M059J (cell line): ENCODE measurements around the gene SH3RF3. TPM values are rescaled to one million over a fixed set of nuclear protein-coding genes. Genes with fewer than 3 reads are reported as not detected.

Experiments
- DNase-seq: peaks from one replicate; pipeline ENCODE4 v3.0.0-alpha.2; 2012; ENCODE audit warnings: low read depth
- total RNA-seq: library from RNA; depleted of rRNA; stranded (reverse); fragments of >200 nt; shearing (Covaris generic); gene quantifications from 2 replicates; pipeline ENCODE4 v1.2.3, GENCODE V29; 2014

SH3RF3 gene
- total RNA-seq, 1 experiment from 2014 or later, result 2.5 TPM

GRCh38 chr2:109434351-109434750 is 305.3 kb downstream of the SH3RF3 start:
- no peak for DNase-seq

GRCh38 chr2:109435066-109435690 is 306.2 kb downstream of the SH3RF3 start:
- no peak for DNase-seq

GRCh38 chr2:109435901-109436598 is 307.0 kb downstream of the SH3RF3 start:
- no peak for DNase-seq

GRCh38 chr2:109436610-109437225 is 307.7 kb downstream of the SH3RF3 start:
- no peak for DNase-seq

- DNase-seq, result no peak
Measured at GRCh38 chr2:109437325-109438090, 308.5 kb downstream of the SH3RF3 start.

GRCh38 chr2:109438146-109438545 is 309.1 kb downstream of the SH3RF3 start:
- DNase-seq, result no peak

GRCh38 chr2:109438773-109439389 is 309.9 kb downstream of the SH3RF3 start:
- peak; percentile 72 for DNase-seq

GRCh38 chr2:109439390-109439786 is 310.4 kb downstream of the SH3RF3 start:
- DNase-seq, result no peak

GRCh38 chr2:109439986-109440385 is 311.0 kb downstream of the SH3RF3 start:
- no peak for DNase-seq

- no peak for DNase-seq
Measured at GRCh38 chr2:109440499-109441156, 311.6 kb downstream of the SH3RF3 start.

- no peak for DNase-seq
Measured at GRCh38 chr2:109442715-109443319, 313.8 kb downstream of the SH3RF3 start.

- DNase-seq, result no peak
Measured at GRCh38 chr2:109444916-109445315, 315.9 kb downstream of the SH3RF3 start.

- DNase-seq, result peak; percentile 75
Measured at GRCh38 chr2:109446278-109447131, 317.5 kb downstream of the SH3RF3 start.

- DNase-seq, result peak; percentile 90
Measured at GRCh38 chr2:109447251-109447661, 318.3 kb downstream of the SH3RF3 start.

- no peak for DNase-seq
Measured at GRCh38 chr2:109447776-109448175, 318.8 kb downstream of the SH3RF3 start.

GRCh38 chr2:109448207-109448606 is 319.2 kb downstream of the SH3RF3 start:
- DNase-seq, result no peak

GRCh38 chr2:109448946-109449788 is 320.2 kb downstream of the SH3RF3 start:
- DNase-seq, result peak; percentile 49

- no peak for DNase-seq
Measured at GRCh38 chr2:109450574-109451273, 321.7 kb downstream of the SH3RF3 start.
